DND-41 (cell line): ENCODE measurements around the gene EFNB3.

Experiments used
- CTCF ChIP-seq: IDR thresholded peaks from 2 replicates; pipeline ENCODE4 v1.5.1; 2012; ENCODE audit warnings: borderline replicate concordance, low read length, moderate library complexity, mild to moderate bottlenecking; ENCODE audit not compliant: poor library complexity, severe bottlenecking; ENCODE audit errors: extremely low read depth
- EZH2 ChIP-seq: IDR thresholded peaks from 3 replicates; pipeline ENCODE4 v1.6.1; 2012; ENCODE audit warnings: borderline replicate concordance, low read depth, mild to moderate bottlenecking, moderate library complexity, low read length, inconsistent platforms; ENCODE audit not compliant: severe bottlenecking

- TF ChIP-seq CTCF (no peak), EZH2 (no peak)
Observed at GRCh38 chr17:7685533-7686221, 19.3 kb upstream of the EFNB3 start.
